WTC11 (cell line): ENCODE data around the gene ARHGEF28. TPM values are rescaled to one million over a fixed set of nuclear protein-coding genes. Genes with fewer than 3 reads are reported as not detected.
A peak's percentile ranks its signal among the peaks of the same experiment; 100 is the strongest.

Experiments used
- ATAC-seq: fragments of 200-7000 bp; cut with Tn5 transposase; 2 replicates; pipeline ENCODE4 v1.10.0; 2021; ENCODE audit warnings: mild to moderate bottlenecking, moderate library complexity
- CTCF ChIA-PET: fragments of 300-600 bp; sonication (Branson Sonifier 250); formaldehyde crosslinking; loops from one replicate; lab custom pipeline; 2021; ENCODE audit warnings: antibody characterized with exemption; lab: Charles Lee
- POLR2A ChIA-PET: fragments of 350-600 bp; sonication (Branson Sonifier 250); formaldehyde crosslinking; loops from one replicate; lab custom pipeline; 2021; ENCODE audit warnings: antibody characterized with exemption; lab: Charles Lee
- DNase-seq: peaks from one replicate; pipeline ENCODE4 v3.0.0; 2021; ENCODE audit warnings: low spot score
- H3K27ac Mint-ChIP-seq: 2 replicates; pipeline ENCODE4 v1.8.0; 2021; ENCODE audit warnings: mixed read lengths
- H3K27me3 Mint-ChIP-seq: 2 replicates; pipeline ENCODE4 v1.8.0; 2021; ENCODE audit warnings: low read depth, mild to moderate bottlenecking, moderate library complexity, mixed read lengths
- H3K36me3 Mint-ChIP-seq: 2 replicates; pipeline ENCODE4 v1.8.0; 2021; ENCODE audit warnings: mixed read lengths
- H3K4me1 Mint-ChIP-seq: 2 replicates; pipeline ENCODE4 v1.8.0; 2022; ENCODE audit warnings: mixed read lengths
- H3K4me3 Mint-ChIP-seq: 2 replicates; pipeline ENCODE4 v1.8.0; 2021; ENCODE audit warnings: mild to moderate bottlenecking, moderate library complexity, mixed read lengths
- H3K9me3 Mint-ChIP-seq: 2 replicates; pipeline ENCODE4 v1.8.0; 2021; ENCODE audit warnings: mixed read lengths
- CTCF ChIP-seq: fragments of 200-600 bp; IDR thresholded peaks from 2 replicates; pipeline ENCODE4 v1.8.0; 2022; ENCODE audit warnings: antibody characterized with exemption
- E2F5 ChIP-seq: sonication (generic); formaldehyde crosslinking; IDR thresholded peaks from 2 replicates; pipeline ENCODE4 v1.8.1; 2022; ENCODE audit warnings: mild to moderate bottlenecking, moderate library complexity, missing genetic modification reagents
- ESRRA ChIP-seq: sonication (generic); formaldehyde crosslinking; IDR thresholded peaks from 2 replicates; pipeline ENCODE4 v1.8.1; 2022; ENCODE audit warnings: mild to moderate bottlenecking, missing genetic modification reagents, borderline replicate concordance
- GABPB1 ChIP-seq: sonication (generic); formaldehyde crosslinking; IDR thresholded peaks from 2 replicates; pipeline ENCODE4 v1.8.1; 2023; ENCODE audit warnings: mild to moderate bottlenecking, missing genetic modification reagents
- GRHL2 ChIP-seq: fragments of 250-450 bp; sonication (Bioruptor Pico); IDR thresholded peaks from 2 replicates; pipeline ENCODE4 v1.8.0; 2022; ENCODE audit warnings: mild to moderate bottlenecking, moderate library complexity; ENCODE audit not compliant: insufficient replicate concordance, severe bottlenecking
- NFE2L1 ChIP-seq: sonication (generic); formaldehyde crosslinking; IDR thresholded peaks from 2 replicates; pipeline ENCODE4 v1.8.1; 2023; ENCODE audit warnings: missing genetic modification reagents
- OVOL2 ChIP-seq: fragments of 250-450 bp; sonication (Bioruptor Pico); IDR thresholded peaks from 2 replicates; pipeline ENCODE4 v1.9.0; 2021; ENCODE audit warnings: mild to moderate bottlenecking, borderline replicate concordance
- PRDM15 ChIP-seq: sonication (generic); formaldehyde crosslinking; IDR thresholded peaks from 2 replicates; pipeline ENCODE4 v1.8.0; 2022; ENCODE audit warnings: missing genetic modification reagents
- PREB ChIP-seq: sonication (generic); formaldehyde crosslinking; IDR thresholded peaks from 2 replicates; pipeline ENCODE4 v1.8.1; 2022; ENCODE audit warnings: mild to moderate bottlenecking, missing genetic modification reagents, moderate library complexity, borderline replicate concordance
- TEAD4 ChIP-seq: sonication (generic); formaldehyde crosslinking; IDR thresholded peaks from 2 replicates; pipeline ENCODE4 v1.8.0; 2022; ENCODE audit warnings: mild to moderate bottlenecking, missing genetic modification reagents
- ZNF121 ChIP-seq: sonication (generic); formaldehyde crosslinking; IDR thresholded peaks from 2 replicates; pipeline ENCODE4 v1.8.0; 2023; ENCODE audit warnings: missing genetic modification reagents
- ZNF317 ChIP-seq: sonication (generic); formaldehyde crosslinking; IDR thresholded peaks from 2 replicates; pipeline ENCODE4 v1.8.1; 2023; ENCODE audit warnings: low read depth, mild to moderate bottlenecking, moderate library complexity, missing genetic modification reagents, borderline replicate concordance
- ZNF671 ChIP-seq: fragments of 250-450 bp; sonication (Bioruptor Pico); IDR thresholded peaks from 2 replicates; pipeline ENCODE4 v1.8.0; 2021; ENCODE audit warnings: mild to moderate bottlenecking
- total RNA-seq: library from RNA; stranded (reverse); gene quantifications from 3 replicates; pipeline ENCODE4 v1.2.3, GENCODE V29; 2021

Gene ARHGEF28
- total RNA-seq, 1 experiment from 2014 or later: 0.96 TPM

GRCh38 chr5:73791389-73791788 is 165.4 kb downstream of the ARHGEF28 start (continued):
- TF ChIP-seq ZNF671 (CRISPR knock-in tag) (no peak), ESRRA (CRISPR knock-in tag) (no peak), GABPB1 (CRISPR knock-in tag) (no peak)
- TF ChIP-seq, all 79 proteins: peak for 0

- POLR2A ChIA-PET: no interaction called here
- DNase-seq (peak; percentile 83), ATAC-seq (peak; percentile 90)
- Mint-ChIP-seq H3K9me3 (no peaks in the 10 kb centered on the region), H3K4me3 (no peak overlapping the region), H3K27ac (no peak overlapping the region)
- TF ChIP-seq CTCF: peak; percentile 81
- TF ChIP-seq PRDM15 (CRISPR knock-in tag): no peak
- TF ChIP-seq OVOL2 (CRISPR knock-in tag): no peak
- TF ChIP-seq E2F5 (CRISPR knock-in tag): no peak
- TF ChIP-seq, all 79 proteins: peak for 1
- Mint-ChIP-seq H3K27me3 (no peaks in the 10 kb centered on the region), H3K36me3 (no peaks in the 10 kb centered on the region), H3K4me1 (peaks cover 16% of the 10 kb centered on the region)
- CTCF ChIA-PET: interaction anchor here (0.6 to 7.2 kb wide), 20 partner anchors 10 to 306 kb away, joined by 3 to 84 read pairs (median 3); no protein-coding TSS in a partner anchor
These were observed 166.8 kb downstream of the ARHGEF28 start for GRCh38 chr5:73792687-73793320.

GRCh38 chr5:73793911-73794310 is 167.9 kb downstream of the ARHGEF28 start:
- DNase-seq (no peak), ATAC-seq (no peak)
- Mint-ChIP-seq H3K27ac (no peak overlapping the region), H3K27me3 (no peaks in the 10 kb centered on the region), H3K4me3 (no peak overlapping the region), H3K36me3 (no peaks in the 10 kb centered on the region), H3K4me1 (peaks cover 16% of the 10 kb centered on the region), H3K9me3 (no peaks in the 10 kb centered on the region)
- TF ChIP-seq PREB: no peak
- no peak for TF ChIP-seq GRHL2 (CRISPR knock-in tag)
- no peak for TF ChIP-seq ZNF121
- TF ChIP-seq TEAD4 (CRISPR knock-in tag): no peak
- TF ChIP-seq ZNF317: no peak
- TF ChIP-seq NFE2L1 (CRISPR knock-in tag): no peak
- CTCF ChIA-PET: interaction anchor here (0.6 to 7.2 kb wide), 3 partner anchors 11 to 203 kb away, joined by 3 to 84 read pairs (median 3); no protein-coding TSS in a partner anchor
- POLR2A ChIA-PET: interaction anchor here (0.7 kb wide), 1 partner anchor 155 kb away, joined by 4 read pairs; no protein-coding TSS in a partner anchor
